Neural cell (in vitro differentiated cells): ENCODE measurements around the gene NDUFA11. TPM values are rescaled to one million over a fixed set of nuclear protein-coding genes. Genes with fewer than 3 reads are reported as not detected.

ENCODE experiments used
- H2AFZ ChIP-seq: fragments of 200-600, 300-800 bp; sonication (generic), shearing (Covaris generic); 2 replicates; pipeline ENCODE4 v1.6.0; 2014; ENCODE audit warnings: low read depth, mild to moderate bottlenecking, antibody characterized with exemption, low read length, moderate library complexity
- H3F3A ChIP-seq: fragments of 200-600 bp; shearing (Covaris generic); 2 replicates; pipeline ENCODE4 v1.6.1; 2016; ENCODE audit warnings: mild to moderate bottlenecking, moderate library complexity, mixed read lengths, antibody characterized with exemption, low read length; ENCODE audit not compliant: insufficient read depth, poor library complexity, severe bottlenecking
- H3K27ac ChIP-seq: fragments of 200-600, 300-800 bp; sonication (generic), shearing (Covaris generic); 2 replicates; pipeline ENCODE4 v1.5.1; 2014; ENCODE audit warnings: mild to moderate bottlenecking, low read length, moderate library complexity
- H3K27me3 ChIP-seq: fragments of 300-800, 200-600 bp; sonication (generic), shearing (Covaris generic); 2 replicates; pipeline ENCODE4 v1.6.0; 2014; ENCODE audit warnings: mild to moderate bottlenecking, low read depth, low read length, moderate library complexity; ENCODE audit not compliant: insufficient read depth
- H3K36me3 ChIP-seq: fragments of 300-800, 200-600 bp; sonication (generic), shearing (Covaris generic); 2 replicates; pipeline ENCODE4 v1.5.1; 2014; ENCODE audit warnings: mild to moderate bottlenecking, antibody characterized with exemption, low read length, moderate library complexity; ENCODE audit not compliant: insufficient read depth
- H3K4me2 ChIP-seq: fragments of 300-800, 200-600 bp; sonication (generic), shearing (Covaris generic); 2 replicates; pipeline ENCODE4 v1.6.0; 2014; ENCODE audit warnings: mild to moderate bottlenecking, low read length
- H3K4me3 ChIP-seq: fragments of 300-800, 200-600 bp; sonication (generic), shearing (Covaris generic); 2 replicates; pipeline ENCODE4 v1.5.1; 2014; ENCODE audit warnings: mild to moderate bottlenecking, low read length, moderate library complexity
- H3K79me2 ChIP-seq: fragments of 200-600 bp; shearing (Covaris generic); replicated peaks from 2 replicates; pipeline ENCODE4 v1.6.0; 2014; ENCODE audit warnings: mild to moderate bottlenecking, low read length, moderate library complexity; ENCODE audit not compliant: insufficient read depth
- H3K9ac ChIP-seq: fragments of 300-800, 200-600 bp; sonication (generic), shearing (Covaris generic); 2 replicates; pipeline ENCODE4 v1.6.1; 2016; ENCODE audit warnings: mild to moderate bottlenecking, low read length, mixed read lengths
- H3K9me2 ChIP-seq: fragments of 200-600 bp; shearing (Covaris generic); 2 replicates; pipeline ENCODE4 v1.6.1; 2016; ENCODE audit warnings: mild to moderate bottlenecking, low read length, mixed read lengths; ENCODE audit not compliant: insufficient read depth
- H3K9me3 ChIP-seq: fragments of 200-600, 300-800 bp; sonication (generic), shearing (Covaris generic); 2 replicates; pipeline ENCODE4 v1.6.1; 2016; ENCODE audit warnings: mild to moderate bottlenecking, mixed run types, low read length, moderate library complexity, mixed read lengths
- H4K20me1 ChIP-seq: fragments of 200-600 bp; shearing (Covaris generic); 2 replicates; pipeline ENCODE4 v1.6.1; 2016; ENCODE audit warnings: mild to moderate bottlenecking, mixed run types; ENCODE audit not compliant: insufficient read depth
- CTCF ChIP-seq: fragments of 450-650 bp; IDR thresholded peaks from 2 replicates; pipeline ENCODE4 v1.5.1; 2014; ENCODE audit warnings: antibody characterized with exemption, mild to moderate bottlenecking, moderate library complexity; ENCODE audit not compliant: poor library complexity, severe bottlenecking
- EP300 ChIP-seq: fragments of 450-650 bp; conservative IDR thresholded peaks from 2 replicates; pipeline ENCODE4 v1.6.1; 2014; ENCODE audit warnings: antibody characterized with exemption, mild to moderate bottlenecking, moderate library complexity; ENCODE audit not compliant: poor library complexity, severe bottlenecking
- EZH2 ChIP-seq: fragments of 200-600, 300-800 bp; shearing (Covaris generic), sonication (generic); IDR thresholded peaks from 2 replicates; pipeline ENCODE4 v1.6.1; 2014; ENCODE audit warnings: antibody characterized with exemption, low read length, borderline replicate concordance, mild to moderate bottlenecking; ENCODE audit not compliant: insufficient read depth, poor library complexity, severe bottlenecking
- MXI1 ChIP-seq: fragments of 450-650 bp; conservative IDR thresholded peaks from 2 replicates; pipeline ENCODE4 v1.6.1; 2014; ENCODE audit warnings: antibody characterized with exemption, mild to moderate bottlenecking; ENCODE audit not compliant: poor library complexity, severe bottlenecking
- POLR2AphosphoS5 ChIP-seq: IDR thresholded peaks from 2 replicates; pipeline ENCODE4 v1.6.1; 2012
- RAD21 ChIP-seq: fragments of 450-650 bp; conservative IDR thresholded peaks from 2 replicates; pipeline ENCODE4 v1.6.1; 2014; ENCODE audit warnings: antibody characterized with exemption, mild to moderate bottlenecking, moderate library complexity
- REST ChIP-seq: IDR thresholded peaks from 2 replicates; pipeline ENCODE4 v1.6.1; 2012; ENCODE audit warnings: borderline replicate concordance
- SMC3 ChIP-seq: fragments of 450-650 bp; conservative IDR thresholded peaks from 2 replicates; pipeline ENCODE4 v1.6.1; 2014; ENCODE audit warnings: antibody characterized with exemption, mild to moderate bottlenecking, moderate library complexity; ENCODE audit not compliant: poor library complexity
- TAF1 ChIP-seq: IDR thresholded peaks from 2 replicates; pipeline ENCODE4 v1.6.1; 2012; ENCODE audit warnings: low read depth
- polyA plus RNA-seq: library from polyadenylated mRNA; depleted of rRNA; stranded (reverse); fragments of >200 nt; gene quantifications from 2 replicates; pipeline ENCODE4 v1.2.3, GENCODE V29; 2014

Gene NDUFA11
- polyA plus RNA-seq, 1 donor from 2014 or later = 594 TPM

- Histone ChIP-seq H3F3A (no peaks in the 10 kb centered on the region), H4K20me1 (no peaks in the 10 kb centered on the region), H3K9me2 (no peaks in the 10 kb centered on the region), H3K27me3 (no peaks in the 10 kb centered on the region), H3K9ac (no peak overlapping the region), H2AFZ (no peak overlapping the region), H3K9me3 (no peaks in the 10 kb centered on the region), H3K79me2 (peaks cover 4% of the 10 kb centered on the region), H3K4me2 (no peak overlapping the region), H3K36me3 (no peaks in the 10 kb centered on the region), H3K4me3 (no peak overlapping the region), H3K27ac (no peak overlapping the region)
- TF ChIP-seq POLR2AphosphoS5 (no peak), REST (no peak)
Observed at GRCh38 chr19:5937550-5937949, 34.0 kb upstream of the NDUFA11 start.

- no peak overlapping the region for H2AFZ ChIP-seq
- peaks cover 4% of the 10 kb centered on the region for H3K79me2 ChIP-seq
- no peaks in the 10 kb centered on the region for H3K36me3 ChIP-seq
- H3F3A ChIP-seq = no peaks in the 10 kb centered on the region
- no peaks in the 10 kb centered on the region for H3K27me3 ChIP-seq
- H3K9me2 ChIP-seq = no peaks in the 10 kb centered on the region
- TF ChIP-seq SMC3 = no peak
- no peak for TF ChIP-seq EP300
- TF ChIP-seq EZH2 = no peak
- no peak for TF ChIP-seq CTCF
- no peak for TF ChIP-seq TAF1
- H3K9ac ChIP-seq = no peak overlapping the region
- H4K20me1 ChIP-seq = no peaks in the 10 kb centered on the region
- H3K4me2 ChIP-seq = no peak overlapping the region
- no peak overlapping the region for H3K27ac ChIP-seq
- no peaks in the 10 kb centered on the region for H3K9me3 ChIP-seq
- H3K4me3 ChIP-seq = no peak overlapping the region
Observed at GRCh38 chr19:5936292-5936592, 32.7 kb upstream of the NDUFA11 start.

- Histone ChIP-seq H3K9ac (no peak overlapping the region), H3K79me2 (peaks cover 4% of the 10 kb centered on the region), H3K9me3 (no peaks in the 10 kb centered on the region), H3K36me3 (no peaks in the 10 kb centered on the region), H3K27me3 (no peaks in the 10 kb centered on the region), H2AFZ (no peak overlapping the region), H3K9me2 (no peaks in the 10 kb centered on the region), H3K4me2 (no peak overlapping the region), H3F3A (no peaks in the 10 kb centered on the region), H3K27ac (no peak overlapping the region), H4K20me1 (no peaks in the 10 kb centered on the region), H3K4me3 (no peak overlapping the region)
- TF ChIP-seq EZH2 (no peak), RAD21 (no peak), REST (no peak), MXI1 (no peak), TAF1 (no peak), SMC3 (no peak), EP300 (no peak), CTCF (no peak), POLR2AphosphoS5 (no peak)
Observed at GRCh38 chr19:5935473-5936291, 32.1 kb upstream of the NDUFA11 start.
